ENCODE results near the gene KAT5. TPM values are rescaled to one million over a fixed set of nuclear protein-coding genes. Genes with fewer than 3 reads are reported as not detected.

Gene KAT5
- total and polyA plus RNA-seq, 2 of the 13 experiments (the other 11 are each of a cell fraction or from before 2014, with no cell fraction given) = 35.2 to 48.3 TPM

GRCh38 chr11:65720211-65720934 lies 8.3 kb downstream of the KAT5 start, which contains the start of gene RNASEH2C (continued):
- TF ChIP-seq TRAFD1 (CRISPR knock-in tag; IDR thresholded peaks at IDR 0.05; ENCODE audit: borderline replicate concordance) (no peak; the same call in 1 of the 2 replicates), ZNF180 (CRISPR knock-in tag; IDR thresholded peaks at IDR 0.05; ENCODE audit: borderline replicate concordance, low read depth) (no peak), PAXIP1 (CRISPR knock-in tag; conservative IDR thresholded peaks at IDR 0.05) (no peak), ZNF589 (CRISPR knock-in tag; conservative IDR thresholded peaks at IDR 0.05) (peak; percentile 74), FOXC1 (CRISPR knock-in tag; IDR thresholded peaks at IDR 0.05; ENCODE audit: borderline replicate concordance) (peak; percentile 60; the same call in 1 of the 2 replicates), RORA (CRISPR knock-in tag; IDR thresholded peaks at IDR 0.05) (no peak), SMAD1 (CRISPR knock-in tag; IDR thresholded peaks at IDR 0.05; ENCODE audit: borderline replicate concordance, low read depth) (0 out of 2 replicates have a peak, but pooled peaks have one; percentile 47), CEBPZ (IDR thresholded peaks at IDR 0.05; ENCODE audit: low read length) (no peak), ZBTB10 (CRISPR knock-in tag; IDR thresholded peaks at IDR 0.05; ENCODE audit: borderline replicate concordance) (no peak), TOE1 (CRISPR knock-in tag; IDR thresholded peaks at IDR 0.05) (no peak; the same call in 1 of the 2 replicates), ZNF747 (CRISPR knock-in tag; IDR thresholded peaks at IDR 0.05; ENCODE audit: borderline replicate concordance) (no peak), ZBTB33 (CRISPR knock-in tag; IDR thresholded peaks at IDR 0.05) (peak; percentile 22; the same call in 1 of the 2 replicates), RBM39 (IDR thresholded peaks at IDR 0.05; ENCODE audit: low read depth, low read length, poor library complexity, severe bottlenecking) (peak; percentile 82)
